Mesenteric fat pad (tissue), 1 donor: ENCODE data around the gene PSME3. TPM values are rescaled to one million over a fixed set of nuclear protein-coding genes. Genes with fewer than 3 reads are reported as not detected.
A peak's percentile ranks its signal among the peaks of the same experiment; 100 is the strongest.
"Not testable (repeated sequence)": the region's sequence is repeated elsewhere in the genome, so short reads cannot be mapped to it uniquely, and the experiment has no call there.

ENCODE experiments used
- DNase-seq: peaks from one replicate; pipeline ENCODE4 v3.0.0-alpha.2; 2020; ENCODE audit warnings: low spot score
- total RNA-seq: library from RNA; stranded (reverse); fragmentation: NEBNext Ultra II Directional; extraction: Animal tissue kit (Norgen Biotek cat#: 25700); gene quantifications from one replicate; pipeline ENCODE4 v1.2.1, GENCODE V29; 2021
- donor health status: DM: yes; HTN: yes; CAD: no.

Gene PSME3
- total RNA-seq, 1 donor from 2014 or later = 144 TPM

GRCh38 chr17:42849451-42850181, 16.4 kb downstream of the PSME3 start:
- peak; percentile 64 for DNase-seq

GRCh38 chr17:42850954-42851353, 17.8 kb downstream of the PSME3 start, which contains the start of gene AOC3:
Gene AOC3, plus strand, starts transcription at chr17:42851199. Its CDS starts 145 bp downstream, at chr17:42851344.
- peak; percentile 90 for DNase-seq

- DNase-seq = peak; percentile 55
Measured at GRCh38 chr17:42851371-42852240, 18.4 kb downstream of the PSME3 start.

- peak; percentile 85 for DNase-seq
Measured at GRCh38 chr17:42852351-42852750, 19.2 kb downstream of the PSME3 start.

GRCh38 chr17:42853004-42853403, 19.8 kb downstream of the PSME3 start:
- DNase-seq = no peak

GRCh38 chr17:42853597-42853967, 20.4 kb downstream of the PSME3 start:
- no peak for DNase-seq

- DNase-seq = no peak
Measured at GRCh38 chr17:42853968-42854790, 21.0 kb downstream of the PSME3 start.

GRCh38 chr17:42855048-42855596, 21.9 kb downstream of the PSME3 start:
- no peak for DNase-seq

- not testable (repeated sequence) for DNase-seq
Measured at GRCh38 chr17:42856093-42856492, 22.9 kb downstream of the PSME3 start.

- DNase-seq = not testable (repeated sequence)
Measured at GRCh38 chr17:42856516-42856915, 23.3 kb downstream of the PSME3 start.

GRCh38 chr17:42857389-42857788, 24.2 kb downstream of the PSME3 start:
- no peak for DNase-seq

- DNase-seq = no peak
Measured at GRCh38 chr17:42865638-42866094, 32.5 kb downstream of the PSME3 start.

- no peak for DNase-seq
Measured at GRCh38 chr17:42866216-42866615, 33.0 kb downstream of the PSME3 start.

GRCh38 chr17:42866631-42867575, 33.7 kb downstream of the PSME3 start:
- DNase-seq = no peak

- not testable (repeated sequence) for DNase-seq
Measured at GRCh38 chr17:42867694-42868261, 34.6 kb downstream of the PSME3 start.

- no peak for DNase-seq
Measured at GRCh38 chr17:42868338-42868737, 35.1 kb downstream of the PSME3 start.

- no peak for DNase-seq
Measured at GRCh38 chr17:42871647-42872046, 38.5 kb downstream of the PSME3 start.

- DNase-seq = no peak
Measured at GRCh38 chr17:42872251-42872965, 39.2 kb downstream of the PSME3 start.

GRCh38 chr17:42873315-42873714, 40.1 kb downstream of the PSME3 start:
- DNase-seq = no peak
